SK-N-SH (cell line): ENCODE data around the gene TMEM127. TPM values are rescaled to one million over a fixed set of nuclear protein-coding genes. Genes with fewer than 3 reads are reported as not detected.

Source experiments
- CTCF ChIA-PET: fragments of 300-600, 350-600 bp; formaldehyde crosslinking; extraction: SDS; loops from one replicate; lab custom pipeline; 2021; lab: Yijun Ruan, JAX
- POLR2A ChIA-PET: fragments of 350-600 bp; sonication (Branson Sonifier 250); formaldehyde crosslinking; extraction: SDS; loops from one replicate; lab custom pipeline; 2020; ENCODE audit warnings: antibody characterized with exemption, inconsistent platforms; lab: Yijun Ruan, JAX
- DNase-seq: peaks from one replicate; pipeline ENCODE4 v3.0.0; 2012
- H2AFZ ChIP-seq: fragments of 200-600 bp; sonication (generic); 2 replicates; pipeline ENCODE4 v1.8.1; 2016; ENCODE audit warnings: antibody characterized with exemption, mild to moderate bottlenecking, low read depth
- H3F3A ChIP-seq: fragments of 200-600 bp; sonication (generic); replicated peaks from 2 replicates; pipeline ENCODE3; 2016; ENCODE audit warnings: antibody characterized with exemption, mild to moderate bottlenecking; ENCODE audit not compliant: insufficient read depth
- H3K27ac ChIP-seq, 2 experiments: fragments of 200-500 bp in 1 of 2; fragments of 200-600 bp in 1 of 2; sonication (Bioruptor generic) in 1 of 2; sonication (generic), shearing (Covaris generic) in 1 of 2; 2 replicates each; pipeline versions ENCODE4 v1.5.1 to v1.6.1; 2014 to 2016; ENCODE audit warnings: low read depth in 2 of 2, inconsistent platforms in 1 of 2, low read length in 1 of 2, mild to moderate bottlenecking in 1 of 2, mixed read lengths in 1 of 2
- H3K27me3 ChIP-seq: fragments of 200-600 bp; sonication (generic), shearing (Covaris generic); 2 replicates; pipeline ENCODE4 v1.6.1; 2016; ENCODE audit warnings: mixed run types; ENCODE audit not compliant: insufficient read depth
- H3K36me3 ChIP-seq, 2 experiments: fragments of 200-500 bp in 1 of 2; fragments of 200-600 bp in 1 of 2; sonication (Bioruptor generic) in 1 of 2; sonication (generic) in 1 of 2; replicated peaks in 1 of 2; 2 replicates each; pipeline versions ENCODE3 to v1.5.1; 2014 to 2016; ENCODE audit warnings: low read length in 1 of 2, mild to moderate bottlenecking in 1 of 2; ENCODE audit not compliant: insufficient read depth in 2 of 2, control insufficient read depth in 1 of 2
- H3K4me1 ChIP-seq, 2 experiments: fragments of 200-500 bp in 1 of 2; fragments of 200-600 bp in 1 of 2; sonication (Bioruptor generic) in 1 of 2; sonication (generic), shearing (Covaris generic) in 1 of 2; 2 replicates each; pipeline versions ENCODE4 v1.5.1 to v1.6.1; 2014 to 2016; ENCODE audit warnings: low read depth in 1 of 2, low read length in 1 of 2, mixed run types in 1 of 2; ENCODE audit not compliant: insufficient read depth in 2 of 2, control insufficient read depth in 1 of 2
- H3K4me2 ChIP-seq: fragments of 200-600 bp; sonication (generic), shearing (Covaris generic); 2 replicates; pipeline ENCODE4 v1.6.1; 2017; ENCODE audit warnings: mixed run types
- H3K4me3 ChIP-seq, 2 experiments: fragments of 200-500 bp in 1 of 2; fragments of 200-600 bp in 1 of 2; sonication (Bioruptor generic) in 1 of 2; sonication (generic), shearing (Covaris generic) in 1 of 2; 2 replicates each; pipeline versions ENCODE4 v1.5.1 to v1.8.1; 2014 to 2016; ENCODE audit warnings: low read depth in 2 of 2, inconsistent platforms in 1 of 2, low read length in 1 of 2, mild to moderate bottlenecking in 1 of 2, mixed read lengths in 1 of 2, moderate library complexity in 1 of 2
- H3K79me2 ChIP-seq: fragments of 200-600 bp; sonication (generic); 2 replicates; pipeline ENCODE4 v1.8.1; 2017; ENCODE audit warnings: mild to moderate bottlenecking; ENCODE audit not compliant: insufficient read depth
- H3K9ac ChIP-seq: fragments of 200-600 bp; sonication (generic); 2 replicates; pipeline ENCODE4 v1.6.1; 2017; ENCODE audit warnings: mixed run types
- H3K9me2 ChIP-seq: fragments of 200-600 bp; sonication (generic); 2 replicates; pipeline ENCODE4 v1.6.1; 2017; ENCODE audit warnings: mixed run types
- H3K9me3 ChIP-seq: fragments of 200-600 bp; sonication (generic); 2 replicates; pipeline ENCODE4 v1.6.1; 2017; ENCODE audit warnings: mixed run types, mild to moderate bottlenecking, moderate library complexity
- H4K20me1 ChIP-seq: fragments of 200-600 bp; sonication (generic); 2 replicates; pipeline ENCODE4 v1.6.1; 2017; ENCODE audit warnings: mild to moderate bottlenecking, mixed run types; ENCODE audit not compliant: insufficient read depth
- ELF1 ChIP-seq: IDR thresholded peaks from 2 replicates; pipeline ENCODE4 v1.4.0; 2012
- EZH2phosphoT487 ChIP-seq: fragments of 200-600 bp; sonication (generic); IDR thresholded peaks from 2 replicates; pipeline ENCODE4 v1.6.1; 2017; ENCODE audit warnings: low read depth, mixed run types, mild to moderate bottlenecking, antibody characterized with exemption, moderate library complexity, borderline replicate concordance
- FOXM1 ChIP-seq: IDR thresholded peaks from 2 replicates; pipeline ENCODE4 v1.4.0; 2012; ENCODE audit warnings: low read depth, mild to moderate bottlenecking
- GABPA ChIP-seq: IDR thresholded peaks from 2 replicates; pipeline ENCODE4 v1.4.0; 2012; ENCODE audit warnings: low read depth, mild to moderate bottlenecking
- GATA2 ChIP-seq: sonication (generic); formaldehyde crosslinking; IDR thresholded peaks from 2 replicates; pipeline ENCODE4 v1.5.0; 2020; ENCODE audit warnings: mild to moderate bottlenecking, missing genetic modification reagents
- JUND ChIP-seq: IDR thresholded peaks from 2 replicates; pipeline ENCODE4 v1.4.0; 2012
- MEF2A ChIP-seq: IDR thresholded peaks from 2 replicates; pipeline ENCODE4 v1.4.0; 2012; ENCODE audit warnings: low read depth, borderline replicate concordance
- NRF1 ChIP-seq: IDR thresholded peaks from 2 replicates; pipeline ENCODE4 v1.6.1; 2012; ENCODE audit warnings: low read depth, mild to moderate bottlenecking, low read length
- SIN3A ChIP-seq: IDR thresholded peaks from 2 replicates; pipeline ENCODE4 v1.6.1; 2012; ENCODE audit warnings: low read depth, mild to moderate bottlenecking, low read length, moderate library complexity, borderline replicate concordance
- SMC3 ChIP-seq: IDR thresholded peaks from 2 replicates; pipeline ENCODE4 v1.6.1; 2012; ENCODE audit warnings: low read depth, low read length, improper control_type of control experiment
- TAF1 ChIP-seq: IDR thresholded peaks from 2 replicates; pipeline ENCODE4 v1.6.1; 2012; ENCODE audit warnings: low read depth, mild to moderate bottlenecking, low read length, moderate library complexity, borderline replicate concordance
- TCF12 ChIP-seq: IDR thresholded peaks from 2 replicates; pipeline ENCODE4 v1.4.0; 2012
- TEAD4 ChIP-seq: IDR thresholded peaks from 2 replicates; pipeline ENCODE4 v1.4.0; 2012; ENCODE audit warnings: mild to moderate bottlenecking, borderline replicate concordance; ENCODE audit not compliant: insufficient read depth
- YY1 ChIP-seq: IDR thresholded peaks from 2 replicates; pipeline ENCODE4 v1.4.0; 2012; ENCODE audit warnings: low read depth, mild to moderate bottlenecking
- WGBS: methylation state at CpG from one replicate; pipeline ENCODE4 v1.1.6; 2017; ENCODE audit warnings: low lambda C conversion rate; 5-methylcytosine and 5-hydroxymethylcytosine counted together
- polyA plus RNA-seq, 3 experiments: library from polyadenylated mRNA; depleted of rRNA; stranded (reverse); fragments of >200 nt; gene quantifications; 2 replicates each; pipeline ENCODE4 v1.2.3, GENCODE V29; 2012
- TF ChIP-seq, protein P1 (sequence below): IDR thresholded peaks from 2 replicates; pipeline ENCODE4 v1.4.0; 2012; ENCODE audit warnings: low read depth, borderline replicate concordance
- TF ChIP-seq, protein P2 (sequence below): IDR thresholded peaks from 2 replicates; pipeline ENCODE4 v1.4.0; 2012; ENCODE audit warnings: low read depth
- TF ChIP-seq, protein P3 (sequence below): fragments of 150-350 bp; IDR thresholded peaks from 2 replicates; pipeline ENCODE4 v1.6.1; 2016; ENCODE audit warnings: mild to moderate bottlenecking, low read depth, low read length
- TF ChIP-seq, protein P4 (sequence below): IDR thresholded peaks from 2 replicates; pipeline ENCODE4 v1.4.0; 2012; ENCODE audit warnings: low read depth, borderline replicate concordance

Gene TMEM127
- polyA plus RNA-seq, 1 of the 3 experiments (the other 2 are of a cell fraction), result 40.9 TPM

DNA sequence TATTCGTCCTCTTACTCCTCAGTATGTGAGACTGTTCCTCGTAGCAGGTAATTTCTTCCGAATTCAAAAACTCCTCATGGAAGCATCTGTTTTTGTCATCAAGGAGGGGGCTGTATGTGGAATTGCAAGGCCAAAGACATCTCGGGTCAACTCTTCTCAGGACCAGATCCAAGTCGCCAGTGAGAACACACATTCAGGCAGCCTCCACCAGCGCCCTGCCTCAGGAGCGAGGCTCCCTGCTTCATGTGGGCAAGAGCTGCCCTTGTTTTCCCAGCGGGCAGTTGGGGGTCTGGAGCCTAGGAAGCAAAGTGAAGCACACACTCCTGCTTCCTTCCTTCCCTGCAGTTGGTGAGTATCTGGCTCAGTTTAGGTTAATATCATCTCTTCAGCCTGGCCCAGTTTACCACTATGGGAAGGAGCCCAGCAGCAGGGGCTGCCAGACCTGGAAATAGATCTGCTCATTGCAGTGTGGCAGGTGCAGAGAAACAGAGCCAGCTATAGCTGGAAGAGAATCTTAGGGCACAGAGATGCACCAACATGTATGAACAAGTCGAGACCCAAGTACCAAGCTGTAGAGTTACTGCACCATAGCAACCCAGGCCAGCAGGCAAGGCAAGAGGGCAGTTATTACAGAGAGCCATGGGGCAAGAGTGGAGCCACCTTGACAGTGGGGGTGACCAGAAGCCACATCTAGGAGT is 25.3 kb downstream of the TMEM127 start:
- no peak overlapping the region for H3K4me2 ChIP-seq
- H4K20me1 ChIP-seq, result no peaks in the 10 kb centered on the region
- TF ChIP-seq YY1, result no peak
- TF ChIP-seq, protein P1, sequence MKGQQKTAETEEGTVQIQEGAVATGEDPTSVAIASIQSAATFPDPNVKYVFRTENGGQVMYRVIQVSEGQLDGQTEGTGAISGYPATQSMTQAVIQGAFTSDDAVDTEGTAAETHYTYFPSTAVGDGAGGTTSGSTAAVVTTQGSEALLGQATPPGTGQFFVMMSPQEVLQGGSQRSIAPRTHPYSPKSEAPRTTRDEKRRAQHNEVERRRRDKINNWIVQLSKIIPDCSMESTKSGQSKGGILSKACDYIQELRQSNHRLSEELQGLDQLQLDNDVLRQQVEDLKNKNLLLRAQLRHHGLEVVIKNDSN, result no peak
- no peak for TF ChIP-seq GABPA
- TF ChIP-seq, protein P2, sequence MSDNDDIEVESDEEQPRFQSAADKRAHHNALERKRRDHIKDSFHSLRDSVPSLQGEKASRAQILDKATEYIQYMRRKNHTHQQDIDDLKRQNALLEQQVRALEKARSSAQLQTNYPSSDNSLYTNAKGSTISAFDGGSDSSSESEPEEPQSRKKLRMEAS, result no peak
- TF ChIP-seq TAF1, result no peak
- no peak for TF ChIP-seq FOXM1
- no peak for TF ChIP-seq ELF1
- TF ChIP-seq EZH2phosphoT487, result no peak
- TF ChIP-seq TEAD4, result no peak
- no peak for TF ChIP-seq JUND
- no peak for TF ChIP-seq MEF2A
- TF ChIP-seq, protein P3, sequence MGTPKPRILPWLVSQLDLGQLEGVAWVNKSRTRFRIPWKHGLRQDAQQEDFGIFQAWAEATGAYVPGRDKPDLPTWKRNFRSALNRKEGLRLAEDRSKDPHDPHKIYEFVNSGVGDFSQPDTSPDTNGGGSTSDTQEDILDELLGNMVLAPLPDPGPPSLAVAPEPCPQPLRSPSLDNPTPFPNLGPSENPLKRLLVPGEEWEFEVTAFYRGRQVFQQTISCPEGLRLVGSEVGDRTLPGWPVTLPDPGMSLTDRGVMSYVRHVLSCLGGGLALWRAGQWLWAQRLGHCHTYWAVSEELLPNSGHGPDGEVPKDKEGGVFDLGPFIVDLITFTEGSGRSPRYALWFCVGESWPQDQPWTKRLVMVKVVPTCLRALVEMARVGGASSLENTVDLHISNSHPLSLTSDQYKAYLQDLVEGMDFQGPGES, result no peak
- TF ChIP-seq, protein P4, sequence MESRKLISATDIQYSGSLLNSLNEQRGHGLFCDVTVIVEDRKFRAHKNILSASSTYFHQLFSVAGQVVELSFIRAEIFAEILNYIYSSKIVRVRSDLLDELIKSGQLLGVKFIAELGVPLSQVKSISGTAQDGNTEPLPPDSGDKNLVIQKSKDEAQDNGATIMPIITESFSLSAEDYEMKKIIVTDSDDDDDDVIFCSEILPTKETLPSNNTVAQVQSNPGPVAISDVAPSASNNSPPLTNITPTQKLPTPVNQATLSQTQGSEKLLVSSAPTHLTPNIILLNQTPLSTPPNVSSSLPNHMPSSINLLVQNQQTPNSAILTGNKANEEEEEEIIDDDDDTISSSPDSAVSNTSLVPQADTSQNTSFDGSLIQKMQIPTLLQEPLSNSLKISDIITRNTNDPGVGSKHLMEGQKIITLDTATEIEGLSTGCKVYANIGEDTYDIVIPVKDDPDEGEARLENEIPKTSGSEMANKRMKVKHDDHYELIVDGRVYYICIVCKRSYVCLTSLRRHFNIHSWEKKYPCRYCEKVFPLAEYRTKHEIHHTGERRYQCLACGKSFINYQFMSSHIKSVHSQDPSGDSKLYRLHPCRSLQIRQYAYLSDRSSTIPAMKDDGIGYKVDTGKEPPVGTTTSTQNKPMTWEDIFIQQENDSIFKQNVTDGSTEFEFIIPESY, result no peak
- no peak for TF ChIP-seq NRF1
- no peak for TF ChIP-seq SMC3
- TF ChIP-seq GATA2 (CRISPR knock-in tag), result no peak
- TF ChIP-seq TCF12, result no peak
- TF ChIP-seq SIN3A, result no peak
- CTCF ChIA-PET, result interaction anchor here (0.7 to 1.5 kb wide), 2 partner anchors 11 to 20 kb away, joined by 3 to 5 read pairs; no protein-coding TSS in a partner anchor
- no peaks in the 10 kb centered on the region for H3K9me2 ChIP-seq
- no peaks in the 10 kb centered on the region for H3K27me3 ChIP-seq
- no peak overlapping the region for H3K9ac ChIP-seq
- H3K27ac ChIP-seq, result no peak overlapping the region
- POLR2A ChIA-PET, result no interaction called here
- DNase-seq, result no peak
- no peak overlapping the region for H3K4me3 ChIP-seq
- no peak overlapping the region for H2AFZ ChIP-seq
- no peaks in the 10 kb centered on the region for H3K36me3 ChIP-seq
- H3F3A ChIP-seq, result no peaks in the 10 kb centered on the region
- no peaks in the 10 kb centered on the region for H3K79me2 ChIP-seq
- no peaks in the 10 kb centered on the region; a peak in 1 of 4 replicates for H3K4me1 ChIP-seq
- WGBS, result 88% methylated on average over 9 of the region's 9 CpGs
- no peaks in the 10 kb centered on the region for H3K9me3 ChIP-seq
